Natural killer cell treated with Interleukin-12 subunit alpha and Interleukin-12 subunit beta and Interleukin-15 and Interleukin-18, amount 100 ng/mL, for 72 hours (primary cell): ENCODE data around the gene MRS2. TPM values are rescaled to one million over a fixed set of nuclear protein-coding genes. Genes with fewer than 3 reads are reported as not detected.

Source experiments
- ATAC-seq, 2 donors: fragments of 150-1000 bp; cut with Tn5 transposase in 1 of 2; sonication (Bioruptor Pico), chemical (Tn5 transposase) in 1 of 2; 2 replicates each; pipeline ENCODE4 v1.10.0; 2021
- DNase-seq: peaks from one replicate; pipeline ENCODE4 v3.0.0; 2022; ENCODE audit warnings: low spot score
- H3K27ac Mint-ChIP-seq, 2 donors: 1 replicate in 1 of 2; 2 replicates in 1 of 2; pipeline ENCODE4 v1.8.0; 2022; ENCODE audit warnings: mixed read lengths in 2 of 2, mild to moderate bottlenecking in 1 of 2, moderate library complexity in 1 of 2
- H3K27me3 Mint-ChIP-seq, 2 donors: 1 replicate in 1 of 2; 2 replicates in 1 of 2; pipeline ENCODE4 v1.8.0; 2022; ENCODE audit warnings: mixed read lengths in 2 of 2
- H3K36me3 Mint-ChIP-seq: one replicate; pipeline ENCODE4 v1.8.0; 2022; ENCODE audit warnings: mixed read lengths
- H3K4me1 Mint-ChIP-seq, 2 donors: 1 replicate in 1 of 2; 2 replicates in 1 of 2; pipeline ENCODE4 v1.8.0; 2022; ENCODE audit warnings: low read depth in 2 of 2, mixed read lengths in 2 of 2, mild to moderate bottlenecking in 1 of 2
- H3K4me3 Mint-ChIP-seq: one replicate; pipeline ENCODE4 v1.8.0; 2022; ENCODE audit warnings: mixed read lengths
- H3K9me3 Mint-ChIP-seq: 2 replicates; pipeline ENCODE4 v1.8.0; 2022; ENCODE audit warnings: mixed read lengths
- total RNA-seq, 2 donors: library from RNA; stranded (reverse); gene quantifications; one replicate each; pipeline ENCODE4 v1.2.3, GENCODE V29; 2022

Gene MRS2
- total RNA-seq, 2 donors from 2014 or later = 22.5 to 36.7 TPM

- H3K36me3 Mint-ChIP-seq = no peaks in the 10 kb centered on the region
- H3K4me3 Mint-ChIP-seq = no peak overlapping the region
- H3K9me3 Mint-ChIP-seq = no peaks in the 10 kb centered on the region
- DNase-seq (no peak), ATAC-seq (no peak)
- no peak overlapping the region for H3K27ac Mint-ChIP-seq
- no peaks in the 10 kb centered on the region for H3K27me3 Mint-ChIP-seq
- no peaks in the 10 kb centered on the region for H3K4me1 Mint-ChIP-seq
Measured at GRCh38 chr6:24454452-24454851, 51.7 kb downstream of the MRS2 start.

- H3K36me3 Mint-ChIP-seq = no peaks in the 10 kb centered on the region
Measured at GRCh38 chr6:24455061-24455460, 52.3 kb downstream of the MRS2 start.

GRCh38 chr6:24458134-24458533 lies 55.4 kb downstream of the MRS2 start:
- DNase-seq (no peak), ATAC-seq (no peak)
- Mint-ChIP-seq H3K27ac (no peak overlapping the region), H3K36me3 (no peaks in the 10 kb centered on the region), H3K9me3 (no peaks in the 10 kb centered on the region), H3K4me3 (no peak overlapping the region), H3K4me1 (no peaks in the 10 kb centered on the region), H3K27me3 (no peaks in the 10 kb centered on the region)

More at GRCh38 chr6:24455061-24455460, 52.3 kb downstream of the MRS2 start:
- no peaks in the 10 kb centered on the region for H3K27me3 Mint-ChIP-seq
- ATAC-seq (no peak), DNase-seq (no peak)
- H3K4me1 Mint-ChIP-seq = no peaks in the 10 kb centered on the region
- H3K27ac Mint-ChIP-seq = no peak overlapping the region
- H3K4me3 Mint-ChIP-seq = no peak overlapping the region
- H3K9me3 Mint-ChIP-seq = no peaks in the 10 kb centered on the region

- H3K9me3 Mint-ChIP-seq = no peaks in the 10 kb centered on the region
- no peak for ATAC-seq
Measured at GRCh38 chr6:24458941-24459340, 56.2 kb downstream of the MRS2 start.

GRCh38 chr6:24460966-24461365 lies 58.2 kb downstream of the MRS2 start:
- Mint-ChIP-seq H3K27me3 (no peaks in the 10 kb centered on the region), H3K36me3 (no peaks in the 10 kb centered on the region), H3K4me1 (no peaks in the 10 kb centered on the region), H3K27ac (no peak overlapping the region), H3K9me3 (no peaks in the 10 kb centered on the region), H3K4me3 (no peak overlapping the region)
- no peak for ATAC-seq
- DNase-seq = no peak

More at GRCh38 chr6:24458941-24459340, 56.2 kb downstream of the MRS2 start:
- Mint-ChIP-seq H3K36me3 (no peaks in the 10 kb centered on the region), H3K4me3 (no peak overlapping the region), H3K4me1 (no peaks in the 10 kb centered on the region), H3K27ac (no peak overlapping the region), H3K27me3 (no peaks in the 10 kb centered on the region)
- no peak for DNase-seq

- Mint-ChIP-seq H3K27ac (no peak overlapping the region), H3K4me1 (no peaks in the 10 kb centered on the region), H3K36me3 (no peaks in the 10 kb centered on the region), H3K27me3 (no peaks in the 10 kb centered on the region), H3K9me3 (no peaks in the 10 kb centered on the region), H3K4me3 (no peak overlapping the region)
- ATAC-seq (no peak), DNase-seq (no peak)
Measured at GRCh38 chr6:24464253-24465038, 61.7 kb downstream of the MRS2 start.

- DNase-seq (no peak), ATAC-seq (no peak)
- Mint-ChIP-seq H3K4me3 (no peak overlapping the region), H3K27ac (no peak overlapping the region), H3K36me3 (no peaks in the 10 kb centered on the region), H3K4me1 (no peaks in the 10 kb centered on the region), H3K9me3 (no peaks in the 10 kb centered on the region), H3K27me3 (no peaks in the 10 kb centered on the region)
Measured at GRCh38 chr6:24469811-24470210, 67.1 kb downstream of the MRS2 start.

GRCh38 chr6:24472181-24472580 lies 69.4 kb downstream of the MRS2 start:
- Mint-ChIP-seq H3K36me3 (no peaks in the 10 kb centered on the region), H3K27ac (no peak overlapping the region), H3K4me3 (no peak overlapping the region), H3K4me1 (no peaks in the 10 kb centered on the region), H3K9me3 (no peaks in the 10 kb centered on the region), H3K27me3 (no peaks in the 10 kb centered on the region)
- no peak for ATAC-seq
- DNase-seq = no peak

Other genes with a start within 250 kb of the MRS2 start
- gene DCDC2, start 44.9 kb upstream of the MRS2 start, total RNA-seq = not detected
- under 1 TPM; 0.45 to 0.81 TPM for gene GPLD1, start 86.6 kb downstream of the MRS2 start, total RNA-seq
- gene ALDH5A1, start 92.0 kb downstream of the MRS2 start, total RNA-seq = 1 to 10 TPM; 2.3 to 3.1 TPM
- gene KIAA0319, start 243.3 kb downstream of the MRS2 start, total RNA-seq = under 1 TPM in 1 of 2 donors, not detected in 1; 0.07 TPM